ENCODE measurements around the gene DRC1. TPM values are rescaled to one million over a fixed set of nuclear protein-coding genes. Genes with fewer than 3 reads are reported as not detected.
A peak's percentile ranks its signal among the peaks of the same experiment; 100 is the strongest.

The DRC1 gene
- total and polyA plus RNA-seq, 7 donors = 0.06 to 0.54 TPM; not detected in 5

- TF ChIP-seq POLR2AphosphoS5 (IDR thresholded peaks at IDR 0.05) = no peak
- TF ChIP-seq EP300 (IDR thresholded peaks at IDR 0.05) = no peak
- TF ChIP-seq, protein P1, sequence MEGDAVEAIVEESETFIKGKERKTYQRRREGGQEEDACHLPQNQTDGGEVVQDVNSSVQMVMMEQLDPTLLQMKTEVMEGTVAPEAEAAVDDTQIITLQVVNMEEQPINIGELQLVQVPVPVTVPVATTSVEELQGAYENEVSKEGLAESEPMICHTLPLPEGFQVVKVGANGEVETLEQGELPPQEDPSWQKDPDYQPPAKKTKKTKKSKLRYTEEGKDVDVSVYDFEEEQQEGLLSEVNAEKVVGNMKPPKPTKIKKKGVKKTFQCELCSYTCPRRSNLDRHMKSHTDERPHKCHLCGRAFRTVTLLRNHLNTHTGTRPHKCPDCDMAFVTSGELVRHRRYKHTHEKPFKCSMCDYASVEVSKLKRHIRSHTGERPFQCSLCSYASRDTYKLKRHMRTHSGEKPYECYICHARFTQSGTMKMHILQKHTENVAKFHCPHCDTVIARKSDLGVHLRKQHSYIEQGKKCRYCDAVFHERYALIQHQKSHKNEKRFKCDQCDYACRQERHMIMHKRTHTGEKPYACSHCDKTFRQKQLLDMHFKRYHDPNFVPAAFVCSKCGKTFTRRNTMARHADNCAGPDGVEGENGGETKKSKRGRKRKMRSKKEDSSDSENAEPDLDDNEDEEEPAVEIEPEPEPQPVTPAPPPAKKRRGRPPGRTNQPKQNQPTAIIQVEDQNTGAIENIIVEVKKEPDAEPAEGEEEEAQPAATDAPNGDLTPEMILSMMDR (IDR thresholded peaks at IDR 0.05) = no peak
- no peak for TF ChIP-seq POLR2A (IDR thresholded peaks at IDR 0.05)
- Histone ChIP-seq H3K9me3 (no peaks in the 10 kb centered on the region), H3K36me3 (no peaks in the 10 kb centered on the region), H3K4me3 (no peak overlapping the region), H3K4me1 (no peaks in the 10 kb centered on the region), H3K27me3 (peaks cover 0 to 3% (median 0%) of the 10 kb centered on the region in 3 donors), H3K27ac (no peak overlapping the region)
- intact Hi-C loops (cut with DNase I) = no loop called here
- whole genome bisulfite sequencing, 2 donors = 89 to 92% methylated on average over 10 of the region's 10 CpGs
- DNase-seq = peak; percentile 43
Measured at GRCh38 chr2:26449278-26450030, 47.7 kb downstream of the DRC1 start.

- Histone ChIP-seq H3K36me3 (no peaks in the 10 kb centered on the region), H3K27ac (no peak overlapping the region), H3K27me3 (peaks cover 0 to 3% (median 0%) of the 10 kb centered on the region in 3 donors), H3K4me3 (no peak overlapping the region), H3K4me1 (no peaks in the 10 kb centered on the region), H3K9me3 (no peaks in the 10 kb centered on the region)
- 90 to 91% methylated on average over 13 of the region's 13 CpGs for WGBS, 2 donors
- TF ChIP-seq, protein P1 (IDR thresholded peaks at IDR 0.05) = no peak
- TF ChIP-seq POLR2AphosphoS5 (IDR thresholded peaks at IDR 0.05) (no peak), EP300 (IDR thresholded peaks at IDR 0.05) (no peak), POLR2A (IDR thresholded peaks at IDR 0.05) (no peak)
- intact Hi-C loops (cut with DNase I) = no loop called here
- peak; percentile 52 for DNase-seq
Measured at GRCh38 chr2:26450031-26450635, 48.4 kb downstream of the DRC1 start.

DNA sequence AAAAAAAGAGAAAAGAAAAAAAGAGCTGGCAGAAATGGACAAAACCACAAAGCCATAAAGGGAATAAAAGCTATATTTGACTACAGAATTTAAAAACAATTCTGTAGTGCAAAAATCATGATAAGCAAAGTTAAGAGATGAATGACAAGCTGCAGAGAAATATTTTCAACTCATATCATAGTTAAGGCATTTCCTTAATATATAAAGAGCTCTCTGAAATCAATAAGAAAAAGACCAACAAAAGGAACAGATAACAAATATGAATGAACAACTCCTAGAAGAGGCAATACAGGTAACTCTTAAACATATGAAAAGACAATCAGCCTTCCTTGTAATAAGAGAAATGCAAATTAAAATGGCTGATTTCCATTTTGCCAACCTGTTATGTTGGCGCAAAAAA is 50.0 kb downstream of the DRC1 start:
- no peaks in the 10 kb centered on the region for H3K4me1 ChIP-seq
- no peak for DNase-seq
- 94 to 98% methylated on average over 1 of the region's 1 CpG for WGBS, 2 donors
- no peak for TF ChIP-seq POLR2AphosphoS5 (IDR thresholded peaks at IDR 0.05)
- H3K9me3 ChIP-seq = no peaks in the 10 kb centered on the region
- H3K36me3 ChIP-seq = no peaks in the 10 kb centered on the region
- intact Hi-C loops (cut with DNase I) = no loop called here
- no peak overlapping the region for H3K4me3 ChIP-seq
- no peak overlapping the region for H3K27ac ChIP-seq
- peaks cover 0 to 3% (median 0%) of the 10 kb centered on the region in 3 donors for H3K27me3 ChIP-seq

DNA sequence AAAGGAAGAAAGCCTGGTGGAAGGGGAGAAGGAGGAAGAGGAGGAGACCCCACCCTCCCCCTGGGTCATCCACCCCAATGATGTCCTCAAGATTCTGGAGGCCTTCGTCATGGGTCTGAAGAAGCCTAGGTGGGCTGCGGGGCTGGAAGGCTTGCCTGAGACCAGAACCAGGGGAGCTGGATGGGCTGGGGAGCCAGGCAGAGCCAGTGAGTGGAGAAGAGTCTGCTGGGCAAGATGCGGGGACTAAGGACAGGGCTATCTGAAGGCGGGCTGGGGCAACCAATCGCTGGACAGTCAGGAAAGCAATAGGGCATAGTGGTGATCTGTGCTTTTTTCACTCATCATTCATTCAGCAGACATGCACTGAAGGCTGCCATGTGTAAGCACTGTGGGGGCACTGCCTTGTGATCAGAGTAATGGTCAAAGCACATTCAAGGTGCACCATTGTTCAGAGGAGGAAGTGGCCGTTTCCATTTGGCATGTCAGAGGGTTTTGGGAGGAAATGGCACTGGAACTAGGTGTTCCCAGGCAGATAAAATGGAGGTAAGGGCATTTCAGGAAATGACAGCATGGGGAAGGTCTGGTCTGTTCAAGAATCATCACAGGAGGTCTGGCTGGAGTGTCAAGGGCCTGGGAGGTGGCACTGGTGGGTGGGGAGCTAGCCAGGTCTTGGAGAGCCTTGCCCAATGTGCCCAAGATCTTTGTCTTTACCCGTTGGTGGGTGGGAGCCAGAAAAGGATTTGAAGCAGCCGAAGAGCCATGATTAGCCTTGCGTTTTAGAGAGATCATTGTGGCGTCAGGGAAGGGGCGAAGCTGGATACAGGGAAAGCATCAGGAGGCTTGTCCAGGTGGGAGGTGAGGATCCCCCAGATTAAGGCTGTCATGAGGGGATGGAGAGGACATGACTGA is 52.0 kb downstream of the DRC1 start:
- no peaks in the 10 kb centered on the region for H3K4me1 ChIP-seq
- H3K4me3 ChIP-seq = no peak overlapping the region
- 83 to 89% methylated on average over 11 of the region's 11 CpGs for WGBS, 2 donors
- H3K36me3 ChIP-seq = no peaks in the 10 kb centered on the region
- intact Hi-C loops (cut with DNase I) = no loop called here
- peaks cover 0 to 3% (median 0%) of the 10 kb centered on the region in 3 donors for H3K27me3 ChIP-seq
- H3K9me3 ChIP-seq = no peaks in the 10 kb centered on the region
- TF ChIP-seq EP300 (IDR thresholded peaks at IDR 0.05) (no peak), POLR2AphosphoS5 (IDR thresholded peaks at IDR 0.05) (no peak), POLR2A (IDR thresholded peaks at IDR 0.05) (no peak)
- TF ChIP-seq, protein P1 (IDR thresholded peaks at IDR 0.05) = no peak
- DNase-seq = peak; percentile 42
- no peak overlapping the region for H3K27ac ChIP-seq

DNA sequence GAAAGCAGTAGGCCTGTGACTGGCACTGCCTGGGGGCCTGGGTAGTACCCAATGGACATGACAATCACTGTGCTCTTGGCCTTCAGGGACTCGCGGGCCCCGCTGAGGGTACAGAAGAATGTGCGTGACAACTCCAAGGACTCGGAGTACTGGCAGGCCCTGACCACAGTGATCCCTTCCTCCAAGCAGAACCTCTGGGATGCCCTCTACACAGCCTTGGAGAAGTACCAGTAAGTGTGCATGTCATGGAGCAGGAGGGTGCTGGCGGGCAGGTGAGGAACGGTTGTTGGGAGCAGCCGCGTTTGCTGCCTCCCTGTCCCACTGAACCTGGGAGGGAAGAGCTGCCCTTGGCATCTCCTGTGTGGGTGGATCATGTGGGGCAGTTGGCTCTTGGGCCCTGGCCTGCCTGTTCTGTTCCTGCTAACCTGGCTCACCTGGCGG is 52.9 kb downstream of the DRC1 start:
- peak; percentile 51 for DNase-seq
- intact Hi-C loops (cut with DNase I) = no loop called here
- Histone ChIP-seq H3K27ac (no peak overlapping the region), H3K27me3 (peaks cover 0 to 3% (median 0%) of the 10 kb centered on the region in 3 donors), H3K4me1 (no peaks in the 10 kb centered on the region), H3K9me3 (no peaks in the 10 kb centered on the region), H3K4me3 (no peak overlapping the region), H3K36me3 (no peaks in the 10 kb centered on the region)
- WGBS, 2 donors = 97% methylated on average over 10 of the region's 10 CpGs
- no peak for TF ChIP-seq EP300 (IDR thresholded peaks at IDR 0.05)
- TF ChIP-seq, protein P1 (IDR thresholded peaks at IDR 0.05) = no peak
- no peak for TF ChIP-seq POLR2AphosphoS5 (IDR thresholded peaks at IDR 0.05)
- TF ChIP-seq POLR2A (IDR thresholded peaks at IDR 0.05) = no peak
